CD4-positive, alpha-beta T cell (primary cell): ENCODE results near the gene CACNA2D1. TPM values are rescaled to one million over a fixed set of nuclear protein-coding genes. Genes with fewer than 3 reads are reported as not detected.

Experiments
- ATAC-seq: fragments of 200-7000 bp; cut with Tn5 transposase; one replicate; pipeline ENCODE4 v1.10.0; 2022; ENCODE audit warnings: mild to moderate bottlenecking; ENCODE audit not compliant: poor library complexity
- CTCF ChIA-PET: fragments of 350-600 bp; sonication (Branson Sonifier 250); formaldehyde crosslinking; loops from one replicate; lab custom pipeline; 2021; ENCODE audit warnings: antibody characterized with exemption, inconsistent platforms; lab: Charles Lee
- POLR2A ChIA-PET: fragments of 350-600 bp; sonication (Branson Sonifier 250); formaldehyde crosslinking; loops from one replicate; lab custom pipeline; 2021; ENCODE audit warnings: antibody characterized with exemption, inconsistent platforms; lab: Charles Lee
- DNase-seq, 14 experiments: peaks; one replicate each; pipeline ENCODE4 v3.0.0-alpha.2; 2013 to 2020; ENCODE audit warnings: mixed read lengths in 2 of 14
- H3K27ac ChIP-seq, 2 donors: one replicate each; pipeline versions ENCODE4 v1.5.1 to v1.7.0; 2013; ENCODE audit warnings: low read length in 2 of 2, low read depth in 1 of 2, mild to moderate bottlenecking in 1 of 2
- H3K27me3 ChIP-seq, 2 experiments: 1 replicate in 1 of 2; 2 replicates in 1 of 2; pipeline versions ENCODE4 v1.6.1 to v1.7.0; 2013; ENCODE audit warnings: low read length in 2 of 2, control low read depth in 1 of 2, mild to moderate bottlenecking in 1 of 2, moderate library complexity in 1 of 2; ENCODE audit not compliant: insufficient read depth in 2 of 2, control insufficient read depth in 1 of 2
- H3K36me3 ChIP-seq: one replicate; pipeline ENCODE4 v1.6.1; 2013; ENCODE audit warnings: low read length, control low read depth; ENCODE audit not compliant: insufficient read depth
- H3K4me1 ChIP-seq: one replicate; pipeline ENCODE4 v1.6.1; 2013; ENCODE audit warnings: low read length, control low read depth; ENCODE audit not compliant: insufficient read depth
- H3K4me3 ChIP-seq: one replicate; pipeline ENCODE4 v1.5.1; 2013; ENCODE audit warnings: mild to moderate bottlenecking, low read length, moderate library complexity
- H3K9me3 ChIP-seq, 2 experiments: 1 replicate in 1 of 2; 2 replicates in 1 of 2; pipeline versions ENCODE4 v1.6.1 to v1.7.0; 2013; ENCODE audit warnings: low read length in 2 of 2, mild to moderate bottlenecking in 2 of 2, control low read depth in 1 of 2, moderate library complexity in 1 of 2; ENCODE audit not compliant: control insufficient read depth in 1 of 2, insufficient read depth in 1 of 2
- H3K27ac Mint-ChIP-seq: one replicate; pipeline ENCODE4 v1.8.0; 2020; ENCODE audit warnings: mixed read lengths
- H3K27me3 Mint-ChIP-seq: one replicate; pipeline ENCODE4 v1.8.0; 2021; ENCODE audit warnings: mixed read lengths
- H3K36me3 Mint-ChIP-seq: one replicate; pipeline ENCODE4 v1.8.0; 2021; ENCODE audit warnings: low read depth, mixed read lengths
- H3K4me1 Mint-ChIP-seq: one replicate; pipeline ENCODE4 v1.8.0; 2021; ENCODE audit warnings: low read depth, mixed read lengths
- H3K4me3 Mint-ChIP-seq: one replicate; pipeline ENCODE4 v1.8.0; 2020; ENCODE audit warnings: mild to moderate bottlenecking, mixed read lengths
- H3K9me3 Mint-ChIP-seq: one replicate; pipeline ENCODE4 v1.8.0; 2020; ENCODE audit warnings: mixed read lengths
- CTCF ChIP-seq: fragments of 200-600 bp; IDR thresholded peaks from one replicate; pipeline ENCODE4 v1.8.0; 2022; ENCODE audit warnings: antibody characterized with exemption, mild to moderate bottlenecking
- intact Hi-C, 2 experiments: fragments of 100-400 bp; cut with DNase I in 1 of 2; cut with micrococcal nuclease in 1 of 2; formaldehyde crosslinking; loops; one replicate each; pipeline versions ENCODE4 v1.15.1 to v1.9.0; 2023 to 2025; cut with DNase I, micrococcal nuclease
- total RNA-seq, 174 experiments: library from RNA in 2 of 174; stranded (reverse) in 2 of 174; gene quantifications; one replicate each; pipeline ENCODE4 v1.2.3 and lab custom pipeline; 2021 to 2026

Gene CACNA2D1
- total RNA-seq, 2 experiments from 2014 or later: not detected

- intact Hi-C loops: no loop called here
- no peak overlapping the region for H3K4me3 Mint-ChIP-seq
- no peaks in the 10 kb centered on the region for H3K36me3 Mint-ChIP-seq
- peaks cover 0 to 8% of the 10 kb centered on the region in 2 experiments for H3K9me3 ChIP-seq
- CTCF ChIA-PET: no interaction called here
- no peaks in the 10 kb centered on the region for H3K4me1 Mint-ChIP-seq
- H3K36me3 ChIP-seq: no peaks in the 10 kb centered on the region
- H3K27me3 ChIP-seq: no peaks in the 10 kb centered on the region
- H3K9me3 Mint-ChIP-seq: no peaks in the 10 kb centered on the region
- no peak overlapping the region for H3K27ac Mint-ChIP-seq
- no peak for ATAC-seq
- TF ChIP-seq CTCF: no peak
- POLR2A ChIA-PET: no interaction called here
- no peak overlapping the region for H3K27ac ChIP-seq
- H3K4me3 ChIP-seq: no peak overlapping the region
- no peaks in the 10 kb centered on the region for H3K27me3 Mint-ChIP-seq
- H3K4me1 ChIP-seq: no peaks in the 10 kb centered on the region
- DNase-seq: no peak
Observed at GRCh38 chr7:82085116-82085515, 358.5 kb downstream of the CACNA2D1 start.

- H3K36me3 ChIP-seq: no peaks in the 10 kb centered on the region
- no peaks in the 10 kb centered on the region for H3K27me3 Mint-ChIP-seq
- ChIA-PET POLR2A (interaction anchor here (0.5 kb wide), 1 partner anchor 189 kb away, joined by 3 read pairs; no protein-coding TSS in a partner anchor), CTCF (no interaction called here)
- no peak overlapping the region for H3K4me3 ChIP-seq
- intact Hi-C loops: no loop called here
- H3K9me3 ChIP-seq: peaks cover 0 to 8% of the 10 kb centered on the region in 2 experiments
- H3K9me3 Mint-ChIP-seq: no peaks in the 10 kb centered on the region
- no peaks in the 10 kb centered on the region for H3K27me3 ChIP-seq
- H3K4me3 Mint-ChIP-seq: no peak overlapping the region
- ATAC-seq (no peak), DNase-seq (peak in 1 of 14 experiments; percentile 4)
- H3K36me3 Mint-ChIP-seq: no peaks in the 10 kb centered on the region
- H3K27ac ChIP-seq: no peak overlapping the region
- no peak for TF ChIP-seq CTCF
- no peak overlapping the region for H3K27ac Mint-ChIP-seq
- H3K4me1 ChIP-seq: no peaks in the 10 kb centered on the region
- H3K4me1 Mint-ChIP-seq: no peaks in the 10 kb centered on the region
Observed at GRCh38 chr7:82081644-82082224, 361.8 kb downstream of the CACNA2D1 start.

GRCh38 chr7:82080254-82080927 lies 363.2 kb downstream of the CACNA2D1 start:
- no peak overlapping the region for H3K4me3 ChIP-seq
- Mint-ChIP-seq H3K9me3 (no peaks in the 10 kb centered on the region), H3K4me1 (no peaks in the 10 kb centered on the region), H3K36me3 (no peaks in the 10 kb centered on the region), H3K4me3 (no peak overlapping the region), H3K27me3 (no peaks in the 10 kb centered on the region), H3K27ac (no peak overlapping the region)
- no peaks in the 10 kb centered on the region for H3K27me3 ChIP-seq
- H3K9me3 ChIP-seq: peaks cover 0 to 8% of the 10 kb centered on the region in 2 experiments
- ChIA-PET POLR2A (no interaction called here), CTCF (no interaction called here)
- DNase-seq (no peak), ATAC-seq (no peak)
- TF ChIP-seq CTCF: no peak
- no peaks in the 10 kb centered on the region for H3K4me1 ChIP-seq
- intact Hi-C loops: no loop called here
- no peak overlapping the region for H3K27ac ChIP-seq
- no peaks in the 10 kb centered on the region for H3K36me3 ChIP-seq
